Measurements from ENCODE around the gene PLCH2. TPM values are rescaled to one million over a fixed set of nuclear protein-coding genes. Genes with fewer than 3 reads are reported as not detected.

The PLCH2 gene
- polyA plus RNA-seq, 1 of the 3 experiments (the other 2 are of a cell fraction), result 0.08 TPM

GRCh38 chr1:2492091-2492490, 16.0 kb downstream of the PLCH2 start:
- WGBS (ENCODE audit: low lambda C conversion rate), result 60% methylated on average over 3 of the region's 13 CpGs
- POLR2A ChIA-PET, result no interaction called here

GRCh38 chr1:2493218-2493617, 17.1 kb downstream of the PLCH2 start:
- H3K9me3 ChIP-seq, result no peaks in the 10 kb centered on the region
- ChIA-PET CTCF (interaction anchor here (2.5 kb wide), 1 partner anchor 55 kb away, joined by 10 read pairs; no protein-coding TSS in a partner anchor), POLR2A (interaction anchor here (0.6 kb wide), 1 partner anchor 13 kb away, joined by 4 read pairs; no protein-coding TSS in a partner anchor)
- no peak for TF ChIP-seq MAX (IDR thresholded peaks at IDR 0.05; ENCODE audit: low read depth)
- no peak for TF ChIP-seq RAD21 (IDR thresholded peaks at IDR 0.05; ENCODE audit: low read length)
- no peak for TF ChIP-seq NFIC (IDR thresholded peaks at IDR 0.05; ENCODE audit: borderline replicate concordance)
- TF ChIP-seq RCOR1 (IDR thresholded peaks at IDR 0.05; ENCODE audit: low read length), result no peak
- TF ChIP-seq EZH2phosphoT487 (IDR thresholded peaks at IDR 0.05; ENCODE audit: borderline replicate concordance, low read depth), result no peak
- no peak for TF ChIP-seq TAF1 (IDR thresholded peaks at IDR 0.05; ENCODE audit: borderline replicate concordance, low read depth, low read length)
- no peak for TF ChIP-seq YY1 (IDR thresholded peaks at IDR 0.05; ENCODE audit: low read depth)
- no peak for TF ChIP-seq RFX5 (IDR thresholded peaks at IDR 0.05; ENCODE audit: low read length)
- TF ChIP-seq CHD2 (IDR thresholded peaks at IDR 0.05; ENCODE audit: low read length, partially characterized antibody), result no peak
- H3K4me3 ChIP-seq (ENCODE audit: low read depth in 2 of 2, low read length in 1 of 2), result no peak overlapping the region
- WGBS (ENCODE audit: low lambda C conversion rate), result 61% methylated on average over 4 of the region's 19 CpGs
- no peaks in the 10 kb centered on the region for H3K9me2 ChIP-seq
- no peak overlapping the region for H3K9ac ChIP-seq
- no peaks in the 10 kb centered on the region for H3K4me1 ChIP-seq (ENCODE audit: control insufficient read depth in 1 of 2, insufficient read depth in 2 of 2, low read depth in 1 of 2, low read length in 1 of 2)
- H3K27me3 ChIP-seq (ENCODE audit: insufficient read depth), result no peaks in the 10 kb centered on the region
- no peaks in the 10 kb centered on the region for H3F3A ChIP-seq (replicated peaks; ENCODE audit: insufficient read depth)
- H4K20me1 ChIP-seq (ENCODE audit: insufficient read depth), result no peaks in the 10 kb centered on the region
- no peaks in the 10 kb centered on the region for H3K36me3 ChIP-seq (replicated peaks in 1 of 2; ENCODE audit: control insufficient read depth in 1 of 2, insufficient read depth in 2 of 2, low read length in 1 of 2)
- DNase-seq, result no peak
- H3K79me2 ChIP-seq (ENCODE audit: insufficient read depth), result no peaks in the 10 kb centered on the region
- H2AFZ ChIP-seq (ENCODE audit: low read depth), result no peak overlapping the region
- H3K4me2 ChIP-seq, result no peak overlapping the region
- H3K27ac ChIP-seq (ENCODE audit: low read depth in 2 of 2, low read length in 1 of 2), result no peak overlapping the region

More at GRCh38 chr1:2492091-2492490, 16.0 kb downstream of the PLCH2 start:
- no peak overlapping the region for H3K9ac ChIP-seq
- no peaks in the 10 kb centered on the region for H4K20me1 ChIP-seq (ENCODE audit: insufficient read depth)
- no peak for TF ChIP-seq FOSL2 (IDR thresholded peaks at IDR 0.05; ENCODE audit: borderline replicate concordance, low read depth)
- TF ChIP-seq MAX (IDR thresholded peaks at IDR 0.05; ENCODE audit: low read depth), result no peak
- no peak for TF ChIP-seq YY1 (IDR thresholded peaks at IDR 0.05; ENCODE audit: low read depth)
- H3K27me3 ChIP-seq (ENCODE audit: insufficient read depth), result no peaks in the 10 kb centered on the region
- no peak overlapping the region for H3K4me3 ChIP-seq (ENCODE audit: low read depth in 2 of 2, low read length in 1 of 2)
- no peak overlapping the region for H3K4me2 ChIP-seq
- CTCF ChIA-PET, result interaction anchor here (1.2 kb wide), 1 partner anchor 10 kb away, joined by 3 read pairs; no protein-coding TSS in a partner anchor
- H3F3A ChIP-seq (replicated peaks; ENCODE audit: insufficient read depth), result no peaks in the 10 kb centered on the region
- no peak overlapping the region for H3K27ac ChIP-seq (ENCODE audit: low read depth in 2 of 2, low read length in 1 of 2)
- no peaks in the 10 kb centered on the region for H3K79me2 ChIP-seq (ENCODE audit: insufficient read depth)
- H3K9me3 ChIP-seq, result no peaks in the 10 kb centered on the region
- no peaks in the 10 kb centered on the region for H3K9me2 ChIP-seq
- no peak overlapping the region for H2AFZ ChIP-seq (ENCODE audit: low read depth)
- H3K4me1 ChIP-seq (ENCODE audit: control insufficient read depth in 1 of 2, insufficient read depth in 2 of 2, low read depth in 1 of 2, low read length in 1 of 2), result no peaks in the 10 kb centered on the region
- no peaks in the 10 kb centered on the region for H3K36me3 ChIP-seq (replicated peaks in 1 of 2; ENCODE audit: control insufficient read depth in 1 of 2, insufficient read depth in 2 of 2, low read length in 1 of 2)
- no peak for DNase-seq

- Histone ChIP-seq H3K4me2 (no peak overlapping the region), H3K79me2 (ENCODE audit: insufficient read depth) (no peaks in the 10 kb centered on the region), H3K9me2 (no peaks in the 10 kb centered on the region), H3K4me1 (ENCODE audit: control insufficient read depth in 1 of 2, insufficient read depth in 2 of 2, low read depth in 1 of 2, low read length in 1 of 2) (no peaks in the 10 kb centered on the region), H2AFZ (ENCODE audit: low read depth) (no peak overlapping the region), H3K27me3 (ENCODE audit: insufficient read depth) (no peaks in the 10 kb centered on the region), H4K20me1 (ENCODE audit: insufficient read depth) (no peaks in the 10 kb centered on the region), H3K9me3 (no peaks in the 10 kb centered on the region), H3K9ac (no peak overlapping the region), H3K27ac (ENCODE audit: low read depth in 2 of 2, low read length in 1 of 2) (no peak overlapping the region), H3K4me3 (ENCODE audit: low read depth in 2 of 2, low read length in 1 of 2) (no peak overlapping the region), H3K36me3 (replicated peaks in 1 of 2; ENCODE audit: control insufficient read depth in 1 of 2, insufficient read depth in 2 of 2, low read length in 1 of 2) (no peaks in the 10 kb centered on the region), H3F3A (replicated peaks; ENCODE audit: insufficient read depth) (no peaks in the 10 kb centered on the region)
- TF ChIP-seq TAF1 (IDR thresholded peaks at IDR 0.05; ENCODE audit: borderline replicate concordance, low read depth, low read length), result no peak
- DNase-seq, result no peak
- ChIA-PET CTCF (interaction anchor here (1.4 to 2.5 kb wide), 2 partner anchors 9 to 54 kb away, joined by 3 to 10 read pairs; no protein-coding TSS in a partner anchor), POLR2A (no interaction called here)
- WGBS (ENCODE audit: low lambda C conversion rate), result 86% methylated on average over 18 of the region's 24 CpGs
These were observed 17.7 kb downstream of the PLCH2 start for GRCh38 chr1:2493691-2494322.
